22Rv1 (cell line): ENCODE results near the gene TMEM43.

Source experiments
- ZFX ChIP-seq: fragments of 450-650 bp; IDR thresholded peaks from 2 replicates; pipeline ENCODE4 v1.6.1; 2017; ENCODE audit warnings: antibody characterized with exemption, borderline replicate concordance
- TF ChIP-seq, protein P1 (sequence below): fragments of 450-650 bp; IDR thresholded peaks from 2 replicates; pipeline ENCODE4 v1.5.1; 2017; ENCODE audit warnings: mild to moderate bottlenecking

DNA sequence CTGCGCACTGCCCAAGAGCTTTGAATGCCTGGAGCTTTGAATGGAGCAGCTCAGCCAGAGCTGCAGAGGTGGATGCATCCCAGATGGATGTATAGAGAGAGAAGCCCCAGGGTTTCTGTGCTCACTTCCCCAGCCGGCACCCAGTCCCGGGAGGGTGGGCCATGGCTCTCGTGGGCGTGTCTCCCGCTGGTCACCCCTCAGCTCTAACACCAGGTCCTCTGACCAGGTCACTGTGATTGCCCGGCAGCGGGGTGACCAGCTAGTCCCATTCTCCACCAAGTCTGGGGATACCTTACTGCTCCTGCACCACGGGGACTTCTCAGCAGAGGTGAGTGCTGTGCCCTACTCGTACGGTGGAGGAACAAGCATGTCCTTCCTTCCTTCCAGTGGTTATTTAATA is 10.7 kb downstream of the TMEM43 start:
- TF ChIP-seq, protein P1, sequence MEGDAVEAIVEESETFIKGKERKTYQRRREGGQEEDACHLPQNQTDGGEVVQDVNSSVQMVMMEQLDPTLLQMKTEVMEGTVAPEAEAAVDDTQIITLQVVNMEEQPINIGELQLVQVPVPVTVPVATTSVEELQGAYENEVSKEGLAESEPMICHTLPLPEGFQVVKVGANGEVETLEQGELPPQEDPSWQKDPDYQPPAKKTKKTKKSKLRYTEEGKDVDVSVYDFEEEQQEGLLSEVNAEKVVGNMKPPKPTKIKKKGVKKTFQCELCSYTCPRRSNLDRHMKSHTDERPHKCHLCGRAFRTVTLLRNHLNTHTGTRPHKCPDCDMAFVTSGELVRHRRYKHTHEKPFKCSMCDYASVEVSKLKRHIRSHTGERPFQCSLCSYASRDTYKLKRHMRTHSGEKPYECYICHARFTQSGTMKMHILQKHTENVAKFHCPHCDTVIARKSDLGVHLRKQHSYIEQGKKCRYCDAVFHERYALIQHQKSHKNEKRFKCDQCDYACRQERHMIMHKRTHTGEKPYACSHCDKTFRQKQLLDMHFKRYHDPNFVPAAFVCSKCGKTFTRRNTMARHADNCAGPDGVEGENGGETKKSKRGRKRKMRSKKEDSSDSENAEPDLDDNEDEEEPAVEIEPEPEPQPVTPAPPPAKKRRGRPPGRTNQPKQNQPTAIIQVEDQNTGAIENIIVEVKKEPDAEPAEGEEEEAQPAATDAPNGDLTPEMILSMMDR = no peak
- no peak for TF ChIP-seq ZFX
